ENCODE results near the gene GBP2. TPM values are rescaled to one million over a fixed set of nuclear protein-coding genes. Genes with fewer than 3 reads are reported as not detected.
"Not testable (repeated sequence)": the region's sequence is repeated elsewhere in the genome, so short reads cannot be mapped to it uniquely, and the experiment has no call there.

GBP2 gene
- total RNA-seq, 3 donors from 2014 or later, result 65.4 to 128 (median 68.9) TPM

DNA sequence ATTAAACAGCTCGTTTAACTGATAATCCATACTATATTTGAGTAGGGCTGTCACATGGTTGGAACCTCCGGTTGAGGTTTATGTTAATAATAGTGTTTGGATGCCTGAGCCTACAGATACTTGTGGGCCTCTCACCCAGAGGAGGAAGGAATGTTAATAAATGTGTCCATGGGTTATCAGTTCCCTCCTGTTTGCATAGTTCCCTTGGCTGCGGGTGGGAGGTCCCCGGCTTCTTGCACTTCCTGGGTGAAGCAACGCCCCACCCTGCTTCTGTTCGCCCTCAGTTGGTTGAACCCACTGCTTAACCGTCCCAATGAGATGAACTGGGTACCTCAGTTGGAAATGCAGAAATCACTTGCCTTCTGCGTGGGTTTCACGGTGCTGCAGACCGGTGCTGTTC is 37.3 kb downstream of the GBP2 start:
- Histone ChIP-seq H3K4me1 (ENCODE audit: low read depth) (no peaks in the 10 kb centered on the region), H3K36me3 (ENCODE audit: low read depth) (no peaks in the 10 kb centered on the region), H3K9me3 (no peaks in the 10 kb centered on the region), H3K4me3 (no peak overlapping the region)
- DNase-seq (peak in 1 of 3 donors; percentile 39), ATAC-seq (no peak)
- intact Hi-C loops (cut with DNase I, micrococcal nuclease), result loop anchor here in 1 of 2 donors (10.0 kb wide), 1 partner anchor 276 kb away; the partner anchor contains the start of gene GBP6
- TF ChIP-seq, protein P1, sequence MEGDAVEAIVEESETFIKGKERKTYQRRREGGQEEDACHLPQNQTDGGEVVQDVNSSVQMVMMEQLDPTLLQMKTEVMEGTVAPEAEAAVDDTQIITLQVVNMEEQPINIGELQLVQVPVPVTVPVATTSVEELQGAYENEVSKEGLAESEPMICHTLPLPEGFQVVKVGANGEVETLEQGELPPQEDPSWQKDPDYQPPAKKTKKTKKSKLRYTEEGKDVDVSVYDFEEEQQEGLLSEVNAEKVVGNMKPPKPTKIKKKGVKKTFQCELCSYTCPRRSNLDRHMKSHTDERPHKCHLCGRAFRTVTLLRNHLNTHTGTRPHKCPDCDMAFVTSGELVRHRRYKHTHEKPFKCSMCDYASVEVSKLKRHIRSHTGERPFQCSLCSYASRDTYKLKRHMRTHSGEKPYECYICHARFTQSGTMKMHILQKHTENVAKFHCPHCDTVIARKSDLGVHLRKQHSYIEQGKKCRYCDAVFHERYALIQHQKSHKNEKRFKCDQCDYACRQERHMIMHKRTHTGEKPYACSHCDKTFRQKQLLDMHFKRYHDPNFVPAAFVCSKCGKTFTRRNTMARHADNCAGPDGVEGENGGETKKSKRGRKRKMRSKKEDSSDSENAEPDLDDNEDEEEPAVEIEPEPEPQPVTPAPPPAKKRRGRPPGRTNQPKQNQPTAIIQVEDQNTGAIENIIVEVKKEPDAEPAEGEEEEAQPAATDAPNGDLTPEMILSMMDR (IDR thresholded peaks at IDR 0.05), result no peak

DNA sequence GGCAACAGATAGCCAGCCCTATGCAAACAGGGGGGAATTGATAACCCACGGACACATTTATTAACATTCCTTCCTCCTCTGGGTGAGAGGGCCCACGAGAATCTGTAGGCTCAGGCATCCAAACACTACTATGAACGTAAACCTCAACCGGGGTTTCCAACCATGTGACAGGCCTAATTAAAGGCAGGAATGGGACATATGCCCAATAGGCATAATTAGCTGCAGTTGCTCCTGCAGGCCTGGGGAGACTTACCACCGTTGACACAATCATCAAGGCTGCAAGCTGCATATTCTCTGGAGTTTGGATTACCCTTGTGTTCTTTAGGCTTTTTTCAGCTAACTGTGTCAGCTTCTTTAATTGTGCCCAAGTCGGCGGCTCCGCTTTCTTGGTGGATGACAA is 38.7 kb downstream of the GBP2 start:
- TF ChIP-seq, protein P1 (IDR thresholded peaks at IDR 0.05), result no peak
- intact Hi-C loops (cut with DNase I, micrococcal nuclease), result loop anchor here in 1 of 2 donors (10.0 kb wide), 1 partner anchor 278 kb away; the partner anchor contains the start of gene GBP6

DNA sequence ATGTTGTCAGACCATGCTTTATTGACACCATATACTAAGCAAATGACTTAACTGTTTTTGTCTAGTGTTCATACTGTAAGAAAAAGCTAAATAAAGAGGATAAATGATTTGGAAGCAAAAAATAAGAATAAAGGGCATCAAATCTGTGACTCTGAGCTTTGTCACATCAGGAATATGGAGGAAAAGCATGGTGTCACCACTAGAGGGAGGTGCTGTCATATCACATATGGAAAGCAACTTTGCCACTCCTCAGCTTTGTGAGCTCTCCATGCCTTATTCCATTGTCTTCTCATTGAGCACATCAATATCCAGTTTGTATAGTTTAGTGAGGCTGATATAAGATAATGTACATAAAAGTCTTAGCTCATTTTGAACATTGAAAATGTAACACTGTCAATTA is 40.1 kb downstream of the GBP2 start:
- ATAC-seq (no peak), DNase-seq (peak in 1 of 3 donors; percentile 73)
- Histone ChIP-seq H3K4me1 (ENCODE audit: low read depth) (no peaks in the 10 kb centered on the region), H3K36me3 (ENCODE audit: low read depth) (no peaks in the 10 kb centered on the region), H3K4me3 (no peak overlapping the region), H3K9me3 (no peaks in the 10 kb centered on the region)
- TF ChIP-seq, protein P1 (IDR thresholded peaks at IDR 0.05), result peak; percentile 49
- intact Hi-C loops (cut with DNase I, micrococcal nuclease), result loop anchor here in 1 of 2 donors (10.0 kb wide), 1 partner anchor 279 kb away; the partner anchor contains the start of gene GBP6

More for the DNA sequence above, 38.7 kb downstream of the GBP2 start:
- no peak for DNase-seq
- no peaks in the 10 kb centered on the region for H3K9me3 ChIP-seq
- H3K36me3 ChIP-seq (ENCODE audit: low read depth), result no peaks in the 10 kb centered on the region
- H3K4me3 ChIP-seq, result no peak overlapping the region
- ATAC-seq, result no peak
- no peaks in the 10 kb centered on the region for H3K4me1 ChIP-seq (ENCODE audit: low read depth)

GRCh38 chr1:89081005-89081404 is 44.9 kb downstream of the GBP2 start:
- intact Hi-C loops (cut with DNase I, micrococcal nuclease), result loop anchor here in 1 of 2 donors (10.0 kb wide), 1 partner anchor 284 kb away; the partner anchor contains the start of gene GBP6
- TF ChIP-seq, protein P1 (IDR thresholded peaks at IDR 0.05), result no peak
- H3K4me1 ChIP-seq (ENCODE audit: low read depth), result no peaks in the 10 kb centered on the region
- DNase-seq (no peak), ATAC-seq (no peak)
- peaks cover 11% of the 10 kb centered on the region for H3K9me3 ChIP-seq
- H3K36me3 ChIP-seq (ENCODE audit: low read depth), result no peaks in the 10 kb centered on the region
- H3K4me3 ChIP-seq, result no peak overlapping the region

DNA sequence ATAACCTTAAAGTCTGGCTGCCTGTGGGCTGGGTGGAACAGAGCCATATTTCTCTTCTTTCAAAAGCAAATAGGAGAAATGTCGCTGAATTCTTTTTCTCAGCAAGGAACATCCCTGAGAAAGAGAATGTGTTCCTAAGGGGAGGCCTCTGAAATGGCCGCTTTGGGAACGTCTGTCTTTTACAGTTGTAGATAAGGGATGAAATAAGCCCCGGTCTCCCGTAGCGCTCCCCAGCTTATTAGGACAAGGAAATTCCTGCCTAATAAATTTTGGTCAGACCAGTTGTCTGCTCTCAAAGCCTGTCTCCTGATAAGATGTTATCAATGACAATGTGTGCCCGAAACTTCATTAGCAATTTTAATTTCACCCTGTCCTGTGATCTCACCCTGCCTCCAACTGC is 45.8 kb downstream of the GBP2 start:
- ATAC-seq; H3K36me3 ChIP-seq (ENCODE audit: low read depth); H3K4me1 ChIP-seq (ENCODE audit: low read depth); H3K4me3 ChIP-seq; DNase-seq: not testable (repeated sequence)
- intact Hi-C loops (cut with DNase I, micrococcal nuclease), result loop anchor here in 1 of 2 donors (10.0 kb wide), 1 partner anchor 285 kb away; the partner anchor contains the start of gene GBP6
- H3K9me3 ChIP-seq, result peaks cover 11% of the 10 kb centered on the region

GRCh38 chr1:89072466-89073065 is 53.3 kb downstream of the GBP2 start:
- ATAC-seq; H3K9me3 ChIP-seq; intact Hi-C loops (cut with DNase I, micrococcal nuclease): not testable (repeated sequence)

More at GRCh38 chr1:89072466-89073065, 53.3 kb downstream of the GBP2 start:
- H3K36me3 ChIP-seq (ENCODE audit: low read depth); DNase-seq; H3K4me3 ChIP-seq; H3K4me1 ChIP-seq (ENCODE audit: low read depth): not testable (repeated sequence)

Measured in mucosa of descending colon (tissue), 3 donors.